ENCODE measurements around the gene CATSPERB. TPM values are rescaled to one million over a fixed set of nuclear protein-coding genes. Genes with fewer than 3 reads are reported as not detected.
"Not testable (repeated sequence)": the region's sequence is repeated elsewhere in the genome, so short reads cannot be mapped to it uniquely, and the experiment has no call there.

CATSPERB gene
- total RNA-seq, 2 donors from 2014 or later: 0.19 to 3.5 TPM

DNA sequence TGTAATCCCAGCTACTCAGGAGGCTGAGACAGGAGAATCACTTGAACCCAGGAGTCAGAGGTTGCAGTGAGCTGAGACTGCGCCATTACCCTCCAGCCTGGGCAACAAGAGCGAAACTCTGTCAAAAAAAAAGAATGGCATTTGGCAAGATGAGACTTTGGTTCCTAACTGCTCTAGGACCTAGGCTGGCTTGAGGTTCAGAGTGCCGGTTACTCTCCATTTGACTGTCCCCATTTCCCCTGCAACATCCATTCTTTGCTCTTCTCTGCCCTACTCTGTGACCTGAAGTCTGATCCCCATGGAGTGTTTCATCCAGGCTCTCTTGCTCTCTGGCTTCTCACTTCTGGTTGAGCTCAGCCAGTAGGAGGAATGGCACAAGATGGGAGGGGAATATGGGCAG, 195.6 kb downstream of the CATSPERB start:
- Histone ChIP-seq H3K36me3 (no peaks in the 10 kb centered on the region), H3K27me3 (no peaks in the 10 kb centered on the region), H3K4me3 (no peak overlapping the region), H3K4me1 (no peaks in the 10 kb centered on the region), H3K27ac (no peak overlapping the region), H3K9me3 (no peaks in the 10 kb centered on the region)
- TF ChIP-seq, protein P1, sequence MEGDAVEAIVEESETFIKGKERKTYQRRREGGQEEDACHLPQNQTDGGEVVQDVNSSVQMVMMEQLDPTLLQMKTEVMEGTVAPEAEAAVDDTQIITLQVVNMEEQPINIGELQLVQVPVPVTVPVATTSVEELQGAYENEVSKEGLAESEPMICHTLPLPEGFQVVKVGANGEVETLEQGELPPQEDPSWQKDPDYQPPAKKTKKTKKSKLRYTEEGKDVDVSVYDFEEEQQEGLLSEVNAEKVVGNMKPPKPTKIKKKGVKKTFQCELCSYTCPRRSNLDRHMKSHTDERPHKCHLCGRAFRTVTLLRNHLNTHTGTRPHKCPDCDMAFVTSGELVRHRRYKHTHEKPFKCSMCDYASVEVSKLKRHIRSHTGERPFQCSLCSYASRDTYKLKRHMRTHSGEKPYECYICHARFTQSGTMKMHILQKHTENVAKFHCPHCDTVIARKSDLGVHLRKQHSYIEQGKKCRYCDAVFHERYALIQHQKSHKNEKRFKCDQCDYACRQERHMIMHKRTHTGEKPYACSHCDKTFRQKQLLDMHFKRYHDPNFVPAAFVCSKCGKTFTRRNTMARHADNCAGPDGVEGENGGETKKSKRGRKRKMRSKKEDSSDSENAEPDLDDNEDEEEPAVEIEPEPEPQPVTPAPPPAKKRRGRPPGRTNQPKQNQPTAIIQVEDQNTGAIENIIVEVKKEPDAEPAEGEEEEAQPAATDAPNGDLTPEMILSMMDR (IDR thresholded peaks at IDR 0.05): no peak
- DNase-seq (ENCODE audit: low spot score): no peak

DNA sequence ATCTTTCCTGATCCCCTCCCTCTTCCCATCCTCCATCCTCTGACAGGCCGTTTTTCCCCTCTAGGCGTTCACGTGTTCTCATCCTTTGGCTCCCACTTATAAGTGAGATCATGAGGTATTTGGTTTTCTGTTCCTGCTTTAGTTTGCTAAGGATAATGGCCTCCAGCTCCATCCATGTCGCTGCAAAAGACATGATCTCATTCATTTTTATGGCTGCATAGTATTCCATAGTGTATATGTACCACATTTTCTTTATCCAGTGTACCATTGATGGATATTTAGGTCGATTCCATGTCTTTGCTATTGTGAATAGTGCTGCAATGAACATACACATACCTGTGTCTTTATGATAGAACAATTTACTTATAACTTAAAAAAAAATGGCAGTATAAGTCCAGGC, 197.8 kb downstream of the CATSPERB start:
- H3K4me1 ChIP-seq; DNase-seq (ENCODE audit: low spot score); H3K27me3 ChIP-seq; H3K9me3 ChIP-seq; H3K27ac ChIP-seq; H3K36me3 ChIP-seq; H3K4me3 ChIP-seq: not testable (repeated sequence)

DNA sequence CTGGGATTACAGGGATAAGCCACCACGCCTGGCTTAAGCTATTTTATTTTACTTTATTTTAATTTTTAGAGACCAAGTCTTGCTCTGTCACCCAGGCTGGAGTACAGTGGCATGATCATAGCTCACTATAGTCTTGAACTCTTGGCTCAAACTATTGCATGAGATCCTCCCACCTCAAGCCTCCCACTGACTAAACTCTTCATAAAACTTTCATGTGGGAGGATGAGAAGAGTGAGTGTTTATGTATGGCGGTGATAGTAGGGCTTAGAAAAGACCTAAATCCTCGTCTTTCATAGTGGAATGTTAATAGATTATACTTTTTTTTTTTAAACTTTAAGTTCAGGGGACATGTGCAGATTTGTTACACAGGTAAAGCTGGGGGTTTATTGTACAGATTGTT, 198.3 kb downstream of the CATSPERB start:
- no peak for DNase-seq (ENCODE audit: low spot score)
- Histone ChIP-seq H3K36me3 (no peaks in the 10 kb centered on the region), H3K9me3 (no peaks in the 10 kb centered on the region), H3K27me3 (no peaks in the 10 kb centered on the region), H3K4me1 (no peaks in the 10 kb centered on the region), H3K4me3 (no peak overlapping the region), H3K27ac (no peak overlapping the region)
- TF ChIP-seq, protein P1 (IDR thresholded peaks at IDR 0.05): no peak

Other genes with a start within 250 kb of the CATSPERB start
- gene PPP4R3A, start 221.8 kb downstream of the CATSPERB start, total RNA-seq: 10 to 100 TPM; 40.2 to 48.0 TPM
- 10 to 100 TPM in 1 of 2 donors, 1 to 10 TPM in 1; 3.9 to 12.5 TPM for gene TC2N, start 135.4 kb upstream of the CATSPERB start, total RNA-seq
- gene FBLN5, start 215.6 kb upstream of the CATSPERB start, total RNA-seq: 100 to 1,000 TPM; 125 to 132 TPM

All from right atrium auricular region (tissue), 2 donors.